ENCODE measurements around the gene ATF1.

ATF1 gene

GRCh38 chr12:50784501-50784900, 20.6 kb downstream of the ATF1 start:
- no peaks in the 10 kb centered on the region for H3K27me3 Mint-ChIP-seq (ENCODE audit: low read depth)
- peaks cover 59% of the 10 kb centered on the region for H3K36me3 Mint-ChIP-seq (ENCODE audit: low read depth)
- no peak overlapping the region for H3K4me3 Mint-ChIP-seq
- H3K4me1 Mint-ChIP-seq, result no peaks in the 10 kb centered on the region
- no peak for TF ChIP-seq CTCF (IDR thresholded peaks at IDR 0.05; ENCODE audit: unreplicated experiment in 3 of 3)
- no peak overlapping the region for H3K27ac Mint-ChIP-seq
- peaks cover 14% of the 10 kb centered on the region for H3K9me3 Mint-ChIP-seq

GRCh38 chr12:50785406-50786001, 21.6 kb downstream of the ATF1 start:
- no peak overlapping the region for H3K27ac Mint-ChIP-seq
- H3K36me3 Mint-ChIP-seq (ENCODE audit: low read depth), result peaks cover 60% of the 10 kb centered on the region
- no peaks in the 10 kb centered on the region for H3K27me3 Mint-ChIP-seq (ENCODE audit: low read depth)
- H3K9me3 Mint-ChIP-seq, result peaks cover 14% of the 10 kb centered on the region
- no peaks in the 10 kb centered on the region for H3K4me1 Mint-ChIP-seq
- H3K4me3 Mint-ChIP-seq, result no peak overlapping the region
- no peak for TF ChIP-seq CTCF (IDR thresholded peaks at IDR 0.05; ENCODE audit: unreplicated experiment in 3 of 3)

GRCh38 chr12:50786498-50787231, 22.8 kb downstream of the ATF1 start:
- H3K36me3 Mint-ChIP-seq (ENCODE audit: low read depth), result peaks cover 62% of the 10 kb centered on the region
- no peak overlapping the region for H3K4me3 Mint-ChIP-seq
- TF ChIP-seq CTCF (IDR thresholded peaks at IDR 0.05; ENCODE audit: unreplicated experiment in 3 of 3), result no peak
- no peak overlapping the region for H3K27ac Mint-ChIP-seq
- no peaks in the 10 kb centered on the region for H3K27me3 Mint-ChIP-seq (ENCODE audit: low read depth)
- peaks cover 14% of the 10 kb centered on the region for H3K9me3 Mint-ChIP-seq
- H3K4me1 Mint-ChIP-seq, result no peaks in the 10 kb centered on the region

- no peak for TF ChIP-seq CTCF (IDR thresholded peaks at IDR 0.05; ENCODE audit: unreplicated experiment in 3 of 3)
- Mint-ChIP-seq H3K4me3 (no peak overlapping the region), H3K27ac (no peak overlapping the region), H3K4me1 (no peaks in the 10 kb centered on the region), H3K27me3 (ENCODE audit: low read depth) (no peaks in the 10 kb centered on the region), H3K36me3 (ENCODE audit: low read depth) (peaks cover 58% of the 10 kb centered on the region), H3K9me3 (peaks cover 14% of the 10 kb centered on the region)
These were observed 23.7 kb downstream of the ATF1 start for GRCh38 chr12:50787618-50788017.

GRCh38 chr12:50788561-50788960, 24.7 kb downstream of the ATF1 start:
- no peak overlapping the region for H3K27ac Mint-ChIP-seq
- no peaks in the 10 kb centered on the region for H3K27me3 Mint-ChIP-seq (ENCODE audit: low read depth)
- H3K4me3 Mint-ChIP-seq, result no peak overlapping the region
- peaks cover 58% of the 10 kb centered on the region for H3K36me3 Mint-ChIP-seq (ENCODE audit: low read depth)
- peaks cover 14% of the 10 kb centered on the region for H3K9me3 Mint-ChIP-seq
- no peak for TF ChIP-seq CTCF (IDR thresholded peaks at IDR 0.05; ENCODE audit: unreplicated experiment in 3 of 3)
- H3K4me1 Mint-ChIP-seq, result no peaks in the 10 kb centered on the region

- no peaks in the 10 kb centered on the region for H3K27me3 Mint-ChIP-seq (ENCODE audit: low read depth)
- H3K9me3 Mint-ChIP-seq, result peaks cover 14% of the 10 kb centered on the region
- H3K27ac Mint-ChIP-seq, result no peak overlapping the region
- no peak overlapping the region for H3K4me3 Mint-ChIP-seq
- no peak for TF ChIP-seq CTCF (IDR thresholded peaks at IDR 0.05; ENCODE audit: unreplicated experiment in 3 of 3)
- H3K4me1 Mint-ChIP-seq, result no peaks in the 10 kb centered on the region
- H3K36me3 Mint-ChIP-seq (ENCODE audit: low read depth), result peaks cover 51% of the 10 kb centered on the region
These were observed 26.2 kb downstream of the ATF1 start for GRCh38 chr12:50790081-50790480.

Measured in nephron (organoid).